PC-3 (cell line): ENCODE measurements around the gene STAT3. TPM values are rescaled to one million over a fixed set of nuclear protein-coding genes. Genes with fewer than 3 reads are reported as not detected.

Experiments
- ATAC-seq: fragments of 200-7000 bp; cut with Tn5 transposase; 2 replicates; pipeline ENCODE4 v1.9.1; 2020; ENCODE audit warnings: mild to moderate bottlenecking, moderate library complexity
- BruUV-seq: library from RNA; stranded (reverse); fragments of 400-500 nt; replicated peaks from 2 replicates; lab custom pipeline; 2021; lab: Mats Ljungman, UMichigan
- CTCF ChIA-PET: fragments of 300-600 bp; sonication (Branson Sonifier 250); formaldehyde crosslinking; loops from one replicate; lab custom pipeline; 2022; ENCODE audit warnings: antibody characterized with exemption; lab: Charles Lee
- POLR2A ChIA-PET: fragments of 300-600 bp; sonication (Branson Sonifier 250); formaldehyde crosslinking; loops from one replicate; lab custom pipeline; 2022; ENCODE audit warnings: antibody characterized with exemption; ENCODE audit not compliant: unreplicated experiment; lab: Charles Lee
- DNase-seq: peaks from one replicate; pipeline ENCODE4 v3.0.0-alpha.2; 2015
- H2AFZ ChIP-seq: fragments of 300-600 bp; sonication (generic); 2 replicates; pipeline ENCODE4 v1.6.0; 2016; ENCODE audit warnings: antibody characterized with exemption, low read length
- H3F3A ChIP-seq: fragments of 300-600 bp; sonication (generic); one replicate; pipeline ENCODE4 v1.6.0; 2017; ENCODE audit warnings: antibody characterized with exemption, low read length, control low read depth, mild to moderate bottlenecking; ENCODE audit not compliant: unreplicated experiment
- H3K27ac ChIP-seq: fragments of 300-600 bp; sonication (generic); 2 replicates; pipeline ENCODE4 v1.5.1; 2016; ENCODE audit warnings: mild to moderate bottlenecking, low read length
- H3K27me3 ChIP-seq: fragments of 300-600 bp; sonication (generic); 2 replicates; pipeline ENCODE4 v1.6.1; 2016; ENCODE audit warnings: low read length, mixed read lengths
- H3K36me3 ChIP-seq: fragments of 300-600 bp; sonication (generic); 2 replicates; pipeline ENCODE4 v1.6.1; 2016; ENCODE audit warnings: low read depth, mixed run types, low read length, mixed read lengths
- H3K4me1 ChIP-seq: fragments of 300-600 bp; sonication (generic); 2 replicates; pipeline ENCODE4 v1.5.1; 2016; ENCODE audit warnings: low read length; ENCODE audit not compliant: insufficient read depth
- H3K4me2 ChIP-seq: fragments of 300-600 bp; sonication (generic); 2 replicates; pipeline ENCODE4 v1.6.0; 2016; ENCODE audit warnings: low read length
- H3K4me3 ChIP-seq: fragments of 300-600 bp; sonication (generic); 2 replicates; pipeline ENCODE4 v1.5.1; 2016; ENCODE audit warnings: mild to moderate bottlenecking, low read length, mixed read lengths
- H3K79me2 ChIP-seq: fragments of 300-600 bp; sonication (generic); 2 replicates; pipeline ENCODE4 v1.6.1; 2017; ENCODE audit warnings: low read length, mixed read lengths
- H3K9ac ChIP-seq: fragments of 300-600 bp; sonication (generic); 2 replicates; pipeline ENCODE4 v1.6.0; 2016; ENCODE audit warnings: mild to moderate bottlenecking, low read length
- H3K9me2 ChIP-seq: fragments of 300-600 bp; sonication (generic); replicated peaks from 2 replicates; pipeline ENCODE4 v1.6.1; 2016; ENCODE audit warnings: mixed run types, low read length, mixed read lengths
- H3K9me3 ChIP-seq: fragments of 300-600 bp; sonication (generic); 2 replicates; pipeline ENCODE4 v1.6.1; 2016; ENCODE audit warnings: low read length, mixed read lengths
- H4K20me1 ChIP-seq: fragments of 300-600 bp; sonication (generic); 2 replicates; pipeline ENCODE4 v1.6.1; 2016; ENCODE audit warnings: low read length, mixed read lengths
- CTCF ChIP-seq: fragments of 300-600 bp; sonication (generic); conservative IDR thresholded peaks from 2 replicates; pipeline ENCODE4 v1.5.1; 2017; ENCODE audit warnings: antibody characterized with exemption, low read depth, mild to moderate bottlenecking, low read length
- EZH2 ChIP-seq: fragments of 300-600 bp; sonication (generic); IDR thresholded peaks from one replicate; pipeline ENCODE4 v1.6.1; 2017; ENCODE audit warnings: antibody characterized with exemption, mild to moderate bottlenecking, low read length; ENCODE audit not compliant: unreplicated experiment
- EZH2phosphoT487 ChIP-seq: fragments of 300-600 bp; sonication (generic); IDR thresholded peaks from 2 replicates; pipeline ENCODE4 v1.6.1; 2018; ENCODE audit warnings: mild to moderate bottlenecking, antibody characterized with exemption, low read length, borderline replicate concordance
- intact Hi-C: fragments of 100-400 bp; cut with micrococcal nuclease; formaldehyde crosslinking; loops from 2 replicates; pipeline ENCODE4 v1.9.0; 2023
- total RNA-seq: library from RNA; depleted of rRNA; stranded (reverse); fragments of >200 nt; gene quantifications from 2 replicates; pipeline ENCODE4 v1.2.3, GENCODE V29; 2014

STAT3 gene
- total RNA-seq, 1 experiment from 2014 or later: not detected

- no TSS peak for BruUV-seq
- POLR2A ChIA-PET: no interaction called here
- Histone ChIP-seq H3K9me3 (no peaks in the 10 kb centered on the region), H3K27ac (no peak overlapping the region), H3F3A (no peaks in the 10 kb centered on the region), H3K4me1 (no peaks in the 10 kb centered on the region), H2AFZ (no peak overlapping the region), H3K36me3 (no peaks in the 10 kb centered on the region), H3K4me3 (no peak overlapping the region), H4K20me1 (no peaks in the 10 kb centered on the region), H3K9ac (no peak overlapping the region), H3K9me2 (no peaks in the 10 kb centered on the region), H3K27me3 (no peaks in the 10 kb centered on the region), H3K4me2 (no peak overlapping the region), H3K79me2 (no peaks in the 10 kb centered on the region)
- TF ChIP-seq EZH2phosphoT487 (no peak), CTCF (no peak), EZH2 (no peak)
- no peak for DNase-seq
- intact Hi-C loops: no loop called here
- ATAC-seq: no peak
- CTCF ChIA-PET: no interaction called here
These were observed 36.9 kb upstream of the STAT3 start for GRCh38 chr17:42424991-42425610.

- Histone ChIP-seq H2AFZ (no peak overlapping the region), H3K4me3 (no peak overlapping the region), H3K4me2 (no peak overlapping the region), H3K36me3 (no peaks in the 10 kb centered on the region), H3K9me2 (no peaks in the 10 kb centered on the region), H3K27me3 (no peaks in the 10 kb centered on the region), H3K79me2 (no peaks in the 10 kb centered on the region), H3K9ac (no peak overlapping the region), H3K4me1 (no peaks in the 10 kb centered on the region), H3F3A (no peaks in the 10 kb centered on the region), H3K9me3 (no peaks in the 10 kb centered on the region), H4K20me1 (no peaks in the 10 kb centered on the region), H3K27ac (no peak overlapping the region)
- DNase-seq (no peak), ATAC-seq (no peak)
- TF ChIP-seq EZH2 (no peak), CTCF (no peak), EZH2phosphoT487 (no peak)
- ChIA-PET POLR2A (no interaction called here), CTCF (no interaction called here)
- no TSS peak for BruUV-seq
- intact Hi-C loops: no loop called here
These were observed 35.5 kb upstream of the STAT3 start for GRCh38 chr17:42423766-42424165.

GRCh38 chr17:42422958-42423712 lies 34.9 kb upstream of the STAT3 start, which contains the start of gene CAVIN1:
CAVIN1 (minus strand) TSS chr17:42423256; CDS start chr17:42423097, 159 bp downstream.
- Histone ChIP-seq H3K9ac (no peak within 1 kb of the TSS), H3K27me3 (no peaks in the 10 kb centered on the region), H3K36me3 (no peaks in the 10 kb centered on the region), H3F3A (no peaks in the 10 kb centered on the region), H3K79me2 (no peaks in the 10 kb centered on the region), H2AFZ (no peak within 1 kb of the TSS), H3K9me2 (no peaks in the 10 kb centered on the region), H4K20me1 (no peaks in the 10 kb centered on the region), H3K4me2 (no peak within 1 kb of the TSS), H3K27ac (no peak within 1 kb of the TSS), H3K4me3 (no peak within 1 kb of the TSS), H3K4me1 (no peaks in the 10 kb centered on the region), H3K9me3 (no peaks in the 10 kb centered on the region)
- no TSS peak for BruUV-seq
- ChIA-PET POLR2A (no interaction called here), CTCF (no interaction called here)
- TF ChIP-seq EZH2phosphoT487 (no peak), CTCF (no peak), EZH2 (no peak)
- ATAC-seq: no peak
- no peak for DNase-seq
- intact Hi-C loops: no loop called here
